ENCODE results near the gene EPB41L4B. TPM values are rescaled to one million over a fixed set of nuclear protein-coding genes. Genes with fewer than 3 reads are reported as not detected.
"Not testable (repeated sequence)": the region's sequence is repeated elsewhere in the genome, so short reads cannot be mapped to it uniquely, and the experiment has no call there.

Gene EPB41L4B
- total RNA-seq = under 1 TPM; 0.32 to 0.44 TPM

DNA sequence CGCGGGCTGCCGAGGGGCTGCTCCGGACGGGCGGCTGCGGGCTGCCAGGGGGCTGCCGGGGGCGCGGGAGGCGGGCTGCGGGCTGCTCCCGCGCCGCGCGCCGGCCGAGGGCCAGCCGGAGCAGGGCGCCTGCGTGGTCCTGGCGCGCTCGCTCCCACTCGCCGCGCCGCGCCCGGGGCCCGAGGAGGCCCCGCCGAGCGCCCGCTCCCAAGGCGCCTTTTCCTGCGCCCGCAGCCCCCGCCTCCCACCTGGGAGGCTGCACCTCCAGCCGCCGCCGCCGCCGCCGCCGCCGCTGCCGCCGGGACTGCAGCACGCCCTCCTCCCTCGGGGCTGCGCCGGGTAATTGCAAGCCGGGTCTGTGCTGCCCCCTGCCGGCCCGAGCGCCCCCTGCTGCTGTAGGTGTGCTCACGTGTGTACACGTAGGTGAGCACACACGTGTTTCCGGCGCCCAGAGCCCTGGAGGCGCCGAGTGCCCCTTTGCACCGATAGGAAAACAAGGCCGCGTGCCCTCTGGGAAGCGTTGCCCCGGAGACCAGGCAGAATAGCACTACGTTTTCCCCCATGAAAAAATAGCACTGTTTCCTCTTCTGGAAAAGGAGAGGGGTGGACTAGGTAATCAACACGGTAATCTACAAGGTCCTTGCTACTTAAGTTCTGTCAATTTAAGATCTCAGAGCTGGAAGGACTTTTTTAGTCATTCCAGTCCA is at the start of gene EPB41L4B:
TSS of gene EPB41L4B (minus strand) at position 318 of the 707 bp plus-strand sequence. CDS start 613 bp downstream, outside the sequence.
- CTCF ChIA-PET = interaction anchor here (0.8 to 1.2 kb wide), 2 partner anchors 74 to 76 kb away, joined by 3 read pairs; no protein-coding TSS in a partner anchor

DNA sequence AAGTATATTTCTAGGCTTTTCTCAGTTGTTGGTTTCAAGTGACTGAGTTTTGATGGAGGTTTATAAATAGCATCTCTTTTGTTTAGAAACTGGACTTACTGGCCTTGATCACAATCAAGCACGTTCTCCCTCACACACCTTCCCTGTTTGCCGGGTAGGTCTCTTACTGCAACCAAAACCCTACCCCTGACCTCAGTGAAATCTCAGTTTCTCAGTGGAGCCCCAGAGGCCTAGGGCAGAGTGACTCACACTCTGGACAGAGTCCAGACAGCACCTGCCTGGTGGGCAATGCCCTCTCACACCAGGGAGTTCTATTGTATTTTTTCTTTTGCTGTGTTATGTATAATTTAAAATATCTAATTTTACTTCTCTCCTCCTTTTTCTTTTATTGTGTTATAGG is 48.4 kb upstream of the EPB41L4B start:
- POLR2A ChIA-PET = no interaction called here
- CTCF ChIA-PET = no interaction called here

More for the DNA sequence above, at the start of gene EPB41L4B:
- POLR2A ChIA-PET = no interaction called here

DNA sequence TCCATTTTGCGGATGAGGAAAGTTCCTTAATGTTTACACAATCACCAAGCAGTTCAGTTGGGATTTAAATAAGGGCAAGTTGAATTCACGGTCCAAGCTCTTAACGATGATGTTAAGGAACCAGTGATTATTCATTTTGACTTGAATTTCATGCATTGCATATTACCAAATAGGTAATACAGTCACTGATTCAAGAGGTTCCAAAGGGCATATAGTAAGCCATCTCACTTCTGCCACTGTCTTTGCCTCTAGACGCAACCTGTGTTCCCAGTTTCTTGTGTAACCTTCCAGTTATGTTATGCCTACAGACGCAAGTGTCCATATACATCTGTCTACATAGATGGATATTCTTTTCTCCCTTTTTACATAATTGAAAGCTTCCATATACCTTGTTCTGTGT is 39.9 kb upstream of the EPB41L4B start:
- ChIA-PET CTCF (no interaction called here), POLR2A (no interaction called here)

DNA sequence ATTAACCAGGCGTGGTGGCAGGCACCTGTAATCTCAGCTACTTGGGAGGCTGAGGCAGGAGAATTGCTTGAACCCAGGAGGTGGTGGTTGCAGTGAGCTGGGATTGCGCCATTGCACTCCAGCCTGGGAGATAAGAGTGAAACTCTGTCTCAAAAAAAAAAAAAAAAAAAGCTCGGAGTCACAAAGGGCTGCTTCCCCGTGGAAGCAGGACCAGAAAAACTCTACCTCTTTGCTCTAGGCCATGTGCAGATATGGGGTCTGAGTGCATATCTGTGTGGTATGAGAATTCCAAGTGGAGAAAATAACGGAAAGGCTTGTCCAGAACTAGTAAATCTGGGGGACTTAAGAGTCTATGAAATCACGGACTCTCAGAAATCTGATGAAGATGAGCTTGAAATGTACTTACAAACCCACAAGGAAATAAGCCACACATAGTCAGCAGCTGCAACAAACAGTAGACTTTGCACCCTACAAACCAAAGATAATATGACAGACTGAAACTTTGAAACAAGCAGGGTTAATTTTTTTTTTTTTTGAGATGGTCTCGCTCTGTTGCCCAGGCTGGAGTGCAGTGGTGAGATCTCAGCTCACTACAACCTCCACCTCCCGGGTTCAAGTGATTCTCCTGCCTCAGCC is 38.2 kb upstream of the EPB41L4B start:
- CTCF ChIA-PET = interaction anchor here (1.1 kb wide), 1 partner anchor 9 kb away, joined by 3 read pairs; no protein-coding TSS in a partner anchor
- POLR2A ChIA-PET = not testable (repeated sequence)

DNA sequence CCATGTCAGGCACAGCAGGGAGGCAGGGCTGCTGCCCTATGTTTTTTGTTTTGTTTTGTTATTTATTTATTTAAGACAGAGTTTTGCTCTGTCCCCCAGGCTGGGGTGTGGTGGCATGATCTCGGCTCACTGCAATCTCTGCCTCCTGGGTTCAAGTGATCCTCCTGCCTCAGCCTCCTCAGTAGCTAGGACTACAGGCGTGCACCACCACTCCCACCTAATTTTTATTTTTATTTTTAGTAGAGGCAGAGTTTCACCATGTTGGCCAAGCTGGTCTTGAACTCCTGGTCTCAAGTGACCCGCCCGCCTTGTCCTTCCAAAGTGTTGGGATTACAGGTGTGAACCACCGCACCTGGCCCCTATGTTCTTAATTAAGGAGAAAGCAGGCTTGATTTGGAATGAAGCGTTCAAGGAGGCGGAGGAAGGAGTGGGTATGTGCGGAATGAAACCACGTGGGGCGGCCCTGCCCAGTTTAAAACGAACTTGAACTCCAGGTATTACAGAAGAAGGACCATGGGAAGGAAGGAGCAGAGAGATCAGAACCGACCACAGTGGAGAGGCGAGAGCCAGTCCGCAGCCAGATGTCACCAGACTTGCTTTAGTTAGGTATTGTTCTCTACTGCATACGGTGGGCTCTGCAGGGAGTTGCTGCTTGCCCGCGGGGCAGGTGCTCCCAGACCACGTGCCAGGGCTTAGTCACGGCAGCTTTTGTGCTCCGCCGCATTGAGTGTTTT is 34.9 kb upstream of the EPB41L4B start:
- CTCF ChIA-PET = no interaction called here
- POLR2A ChIA-PET = no interaction called here

DNA sequence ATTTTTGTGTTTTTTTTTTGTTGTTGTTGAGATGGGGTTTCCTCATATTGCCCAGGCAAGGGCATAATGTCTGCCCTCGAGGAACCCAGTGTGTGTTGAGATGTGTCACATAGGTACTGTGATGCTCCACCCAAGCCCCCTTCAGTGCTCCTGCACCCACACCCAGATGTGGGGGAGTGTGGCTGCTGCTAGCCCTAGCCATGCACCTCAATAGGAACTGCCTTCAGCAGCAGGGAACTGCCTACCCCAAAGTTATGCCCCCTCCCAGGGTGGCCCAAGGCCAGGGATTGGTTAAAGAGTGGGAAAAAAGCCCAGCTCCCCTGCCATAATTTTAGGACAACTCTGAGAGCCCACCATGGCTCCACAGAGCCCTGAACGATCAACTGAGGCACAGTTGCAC is 33.3 kb upstream of the EPB41L4B start:
- ChIA-PET POLR2A (no interaction called here), CTCF (interaction anchor here (0.6 to 0.7 kb wide), 2 partner anchors 23 to 49 kb away, joined by 3 to 6 read pairs; no protein-coding TSS in a partner anchor)

DNA sequence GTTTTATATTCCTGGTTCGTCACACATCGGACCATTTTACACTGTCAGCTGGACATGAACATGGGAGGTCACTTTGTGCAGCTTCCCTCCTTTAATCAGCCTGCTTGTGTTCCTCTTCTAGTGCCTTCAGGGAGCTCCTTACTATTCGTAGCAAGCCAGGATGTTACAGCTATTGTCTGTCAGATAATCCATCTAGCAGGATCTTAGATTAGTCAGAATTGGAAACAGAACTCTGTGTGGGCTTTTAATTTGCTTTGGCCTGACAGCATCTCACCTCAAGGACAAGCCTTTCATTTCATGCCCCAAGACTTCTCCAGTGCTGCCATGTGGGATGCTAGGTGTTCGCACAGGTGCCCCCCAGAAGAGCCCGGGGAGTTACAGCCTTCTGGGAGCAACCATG is 30.2 kb upstream of the EPB41L4B start:
- CTCF ChIA-PET = interaction anchor here (0.7 kb wide), 1 partner anchor 9 kb away, joined by 3 read pairs; no protein-coding TSS in a partner anchor
- POLR2A ChIA-PET = no interaction called here

DNA sequence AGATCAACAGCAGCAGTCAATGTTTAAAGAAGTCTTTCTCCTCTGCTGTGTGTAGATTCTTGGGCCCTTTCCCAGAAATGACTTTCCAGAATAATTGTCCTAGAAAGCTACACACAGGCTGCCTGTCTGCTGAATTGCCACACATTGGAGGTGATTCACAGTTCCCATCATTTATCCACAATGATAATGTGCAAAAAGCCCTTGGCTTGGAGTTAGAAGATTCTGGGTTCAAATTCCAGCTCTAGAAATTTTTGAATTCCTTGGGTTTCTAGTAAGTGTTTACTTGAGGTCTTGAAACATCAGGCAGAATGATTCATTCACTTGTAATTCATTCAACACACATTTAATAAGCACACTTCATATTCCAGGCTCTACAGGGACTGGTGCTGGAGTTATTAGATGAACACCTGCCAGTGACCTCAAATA is 28.6 kb upstream of the EPB41L4B start:
- POLR2A ChIA-PET = no interaction called here
- CTCF ChIA-PET = no interaction called here

DNA sequence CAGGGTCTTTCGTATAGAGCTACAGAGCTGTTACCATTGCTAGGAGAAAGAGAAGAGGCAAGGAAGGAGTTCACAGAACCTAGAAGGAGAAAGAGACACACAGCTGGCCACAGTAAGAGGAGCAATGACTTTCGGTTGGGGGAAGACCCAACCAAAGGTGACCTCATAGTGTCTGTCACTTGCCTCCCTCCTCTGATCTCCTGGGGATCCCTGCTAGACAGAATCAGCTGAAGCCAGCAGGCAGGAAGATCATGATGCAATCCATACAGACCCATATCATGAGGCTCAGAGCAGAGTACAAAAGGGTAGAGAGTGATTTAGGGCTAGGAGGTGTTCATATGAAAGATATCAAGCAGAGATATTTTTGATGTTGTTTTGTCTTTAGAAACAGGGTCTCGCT is 26.0 kb upstream of the EPB41L4B start:
- ChIA-PET POLR2A (no interaction called here), CTCF (no interaction called here)

DNA sequence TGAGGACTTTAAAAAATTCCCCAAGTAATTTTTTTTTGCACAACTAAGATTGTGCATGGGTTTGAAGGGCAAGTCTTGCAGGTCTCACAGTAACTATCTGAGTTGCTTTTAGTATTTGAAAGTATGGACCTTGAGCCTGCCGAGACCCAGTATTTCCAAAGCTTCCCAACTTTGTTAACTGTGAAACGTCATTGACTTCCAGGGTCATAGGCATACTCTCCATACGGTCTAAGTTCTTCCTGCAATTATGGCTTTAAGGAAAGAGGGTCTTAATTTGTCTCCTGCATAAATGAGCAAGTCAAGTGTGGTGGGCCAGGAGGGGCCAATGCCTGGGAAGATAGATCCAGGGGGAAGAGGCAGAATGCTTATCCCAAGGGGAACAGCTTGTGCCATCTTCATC is 24.0 kb upstream of the EPB41L4B start:
- ChIA-PET POLR2A (no interaction called here), CTCF (no interaction called here)

DNA sequence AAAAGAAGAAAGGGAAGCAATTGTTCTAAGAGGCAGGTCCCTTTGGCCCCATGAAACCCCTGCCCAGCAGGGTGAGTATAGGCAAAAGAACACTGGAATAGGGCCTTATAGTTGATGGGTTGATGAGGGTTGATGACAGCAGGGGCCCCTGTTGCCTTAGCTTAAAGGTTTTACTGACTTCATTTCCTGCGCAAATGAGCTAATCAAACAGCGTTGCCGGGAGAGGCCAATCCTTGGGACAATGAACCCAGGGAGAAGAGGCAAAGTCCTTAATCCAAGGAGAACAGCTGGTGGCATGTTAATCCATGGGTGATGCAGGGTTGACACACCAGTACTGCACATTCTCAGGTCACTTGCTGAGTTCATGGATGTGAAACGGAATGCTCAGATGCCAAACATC is 22.0 kb upstream of the EPB41L4B start:
- CTCF ChIA-PET = no interaction called here
- POLR2A ChIA-PET = no interaction called here

DNA sequence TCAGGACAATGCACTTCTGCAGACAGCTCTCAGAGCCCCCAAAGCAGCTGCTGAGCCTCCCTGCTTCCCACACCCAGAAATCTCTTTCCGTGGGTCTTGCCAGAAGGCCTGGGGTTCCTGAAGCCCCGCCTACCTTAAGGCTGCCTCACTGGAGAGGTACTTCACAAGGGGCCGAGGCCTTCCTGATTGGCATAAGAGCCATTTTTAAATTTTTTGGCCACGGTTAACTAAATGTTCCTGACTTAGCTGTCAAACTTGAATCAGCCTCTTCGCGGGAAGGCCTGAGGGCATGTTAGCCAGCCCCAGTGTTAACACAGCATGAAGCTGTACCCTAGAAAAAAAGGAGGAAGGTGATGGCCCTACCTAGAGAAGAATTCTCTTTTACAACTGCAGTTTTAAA is 20.7 kb upstream of the EPB41L4B start:
- ChIA-PET POLR2A (no interaction called here), CTCF (interaction anchor here (0.6 kb wide), 1 partner anchor 10 kb away, joined by 3 read pairs; no protein-coding TSS in a partner anchor)

DNA sequence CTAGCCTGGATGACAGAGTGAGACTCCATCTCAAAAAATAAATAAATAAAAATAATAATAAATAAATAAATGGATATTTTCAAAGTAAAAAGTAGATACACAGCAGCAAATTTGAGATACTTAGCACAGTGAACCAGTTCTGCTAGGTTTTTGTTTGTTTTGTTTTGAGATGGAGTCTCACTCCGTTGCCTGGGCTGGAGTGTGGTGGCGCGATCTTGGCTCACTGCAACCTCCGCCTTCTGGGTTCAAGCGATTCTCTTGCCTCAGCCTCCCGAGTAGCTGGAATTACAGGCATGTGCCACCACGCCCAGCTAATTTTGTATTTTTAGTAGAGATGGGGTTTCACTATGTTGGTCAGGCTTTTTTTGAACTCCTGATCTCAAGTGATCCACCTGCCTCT is 20.1 kb upstream of the EPB41L4B start:
- CTCF ChIA-PET, POLR2A ChIA-PET: not testable (repeated sequence)

DNA sequence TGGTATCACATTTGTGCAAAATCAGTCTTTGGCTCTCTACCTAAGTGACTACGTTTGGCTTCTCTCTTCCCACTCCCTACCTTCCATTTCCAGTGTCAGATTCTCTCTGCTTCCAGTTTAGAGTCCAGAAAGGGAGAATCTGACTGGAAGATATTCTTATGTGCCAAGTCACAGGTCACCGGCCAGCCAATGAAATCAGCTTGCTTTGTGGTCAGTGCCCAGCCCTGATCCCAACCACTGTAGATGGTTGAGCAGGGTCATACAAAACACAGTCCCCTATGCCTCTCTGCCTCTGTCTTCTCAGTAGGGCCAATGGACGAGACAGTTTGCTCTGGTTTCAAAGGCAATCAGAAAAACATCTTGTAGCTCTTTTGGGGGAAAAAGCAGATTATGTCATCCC is 15.6 kb upstream of the EPB41L4B start:
- POLR2A ChIA-PET = no interaction called here
- CTCF ChIA-PET = no interaction called here

DNA sequence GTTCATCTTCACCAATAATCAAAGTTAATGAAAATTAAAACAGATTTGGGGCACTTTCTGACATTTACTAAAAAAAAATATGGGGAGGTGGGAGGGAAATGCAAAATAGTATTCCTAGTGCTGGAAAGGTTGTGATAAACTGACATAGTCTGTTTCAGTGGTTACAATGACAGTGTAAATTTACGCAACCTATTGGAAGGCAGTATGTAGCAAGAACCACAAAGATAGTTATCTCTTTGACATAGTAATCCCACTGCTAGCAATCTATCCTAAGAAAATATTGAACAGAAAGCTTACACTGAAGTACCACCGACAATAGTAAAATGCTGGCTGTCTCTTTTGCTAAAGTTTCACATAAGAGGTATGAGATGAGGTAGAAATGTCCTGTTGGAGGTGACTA is 15.1 kb upstream of the EPB41L4B start:
- CTCF ChIA-PET = no interaction called here
- POLR2A ChIA-PET = no interaction called here

DNA sequence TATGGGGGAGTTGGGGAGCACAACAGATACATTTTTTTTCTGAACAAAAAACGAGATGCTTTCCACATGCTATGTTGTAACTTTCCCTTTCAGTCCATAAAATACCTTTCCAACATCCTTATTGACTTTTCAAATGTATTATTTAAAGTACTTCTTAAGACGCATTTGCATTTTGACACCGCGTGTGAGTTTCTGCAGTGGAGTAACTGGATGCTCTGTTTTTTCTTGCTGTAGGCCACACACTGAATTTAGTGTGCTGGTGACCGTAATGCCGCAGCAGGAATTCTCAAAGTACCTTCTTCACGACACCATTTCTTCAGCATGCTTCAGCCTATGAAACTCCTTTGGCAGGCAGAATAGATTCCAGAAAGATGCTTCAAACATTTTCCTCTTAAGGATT is 14.3 kb upstream of the EPB41L4B start:
- POLR2A ChIA-PET = no interaction called here
- CTCF ChIA-PET = no interaction called here

DNA sequence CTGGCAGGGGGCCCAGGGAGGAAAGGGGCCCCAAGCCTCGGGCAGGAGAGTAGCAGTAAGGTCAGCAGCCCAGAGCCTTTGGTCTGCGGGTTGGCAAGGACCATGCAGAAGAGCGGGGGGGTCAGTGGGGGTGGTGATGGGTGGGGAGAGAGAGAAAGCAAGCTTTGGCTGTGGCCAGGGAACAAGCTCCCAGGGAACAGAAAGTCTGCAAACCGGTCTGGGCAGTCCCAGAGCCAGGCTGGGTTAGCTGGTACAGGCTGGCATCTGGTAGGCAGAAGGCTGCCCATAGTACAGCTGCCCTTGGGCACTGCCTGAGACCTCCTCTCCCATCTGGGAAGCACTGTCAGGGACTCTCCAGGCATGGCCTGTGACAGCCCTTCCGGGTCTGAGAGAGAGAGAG is 10.5 kb upstream of the EPB41L4B start:
- ChIA-PET CTCF (no interaction called here), POLR2A (no interaction called here)

DNA sequence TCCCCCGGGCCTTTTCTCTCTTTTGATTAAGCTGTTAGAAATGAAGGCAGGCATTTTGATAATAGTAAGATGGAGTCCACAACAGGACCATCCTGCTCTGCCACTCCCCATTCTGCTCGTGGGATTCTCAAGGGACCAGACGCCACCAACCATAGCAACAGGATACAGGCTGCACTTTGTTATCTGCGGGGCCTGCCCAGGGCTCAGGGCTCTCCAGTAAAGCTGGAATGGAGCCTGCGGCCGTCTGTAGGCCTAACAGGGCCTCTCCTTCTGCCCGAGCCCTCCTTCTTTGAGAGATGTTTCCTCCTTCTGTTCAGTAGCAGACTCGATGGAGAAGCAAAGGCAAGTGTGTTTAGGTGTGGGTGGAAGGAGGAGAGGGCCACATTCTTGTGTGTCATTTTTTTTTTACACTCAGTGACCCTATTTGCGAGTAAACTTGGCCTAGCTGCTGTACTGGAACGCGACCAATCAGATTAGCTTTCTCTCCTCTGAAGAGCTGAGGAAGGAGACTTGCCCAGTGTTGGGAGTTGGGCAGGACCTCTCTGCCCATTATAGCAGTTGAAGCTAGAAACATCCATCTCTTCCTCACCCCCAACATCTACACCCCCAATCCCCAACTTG is 8.9 kb upstream of the EPB41L4B start:
- ChIA-PET CTCF (no interaction called here), POLR2A (no interaction called here)

DNA sequence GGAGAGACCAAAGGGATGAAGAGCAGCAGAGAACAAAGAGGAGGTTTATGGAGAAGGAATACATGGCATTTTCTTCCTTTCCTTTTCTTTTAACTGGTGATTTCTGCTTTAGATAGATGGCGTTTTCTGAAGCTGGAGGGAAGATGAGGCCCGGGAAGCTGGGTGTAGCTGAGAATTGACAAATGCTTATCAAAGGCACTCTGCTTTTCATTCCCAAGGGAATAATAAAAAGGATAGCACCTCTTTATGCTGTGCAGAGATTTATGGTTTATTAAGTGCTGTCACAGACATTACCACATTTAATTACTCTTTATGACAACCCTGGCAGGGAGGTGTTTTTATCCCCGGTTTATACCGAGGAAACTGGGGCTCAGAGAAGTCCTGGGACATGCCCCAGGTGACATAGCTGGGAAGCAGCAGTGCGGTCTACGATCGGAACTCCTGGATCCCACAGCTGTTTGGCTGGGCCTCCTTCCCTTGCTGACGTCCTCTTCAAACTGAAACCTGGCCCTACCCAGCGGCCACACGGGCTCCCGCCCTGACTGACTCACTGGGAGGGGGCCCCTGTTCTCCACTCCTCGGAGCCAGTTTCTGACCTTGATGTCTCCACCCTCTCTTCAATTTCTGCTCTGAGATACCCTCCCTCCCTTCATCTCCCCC is 8.2 kb upstream of the EPB41L4B start:
- CTCF ChIA-PET = interaction anchor here (0.6 to 0.7 kb wide), 2 partner anchors 35 to 49 kb away, joined by 3 read pairs; no protein-coding TSS in a partner anchor
- POLR2A ChIA-PET = interaction anchor here (0.7 kb wide), 1 partner anchor 299 kb away, joined by 7 read pairs; no protein-coding TSS in a partner anchor

DNA sequence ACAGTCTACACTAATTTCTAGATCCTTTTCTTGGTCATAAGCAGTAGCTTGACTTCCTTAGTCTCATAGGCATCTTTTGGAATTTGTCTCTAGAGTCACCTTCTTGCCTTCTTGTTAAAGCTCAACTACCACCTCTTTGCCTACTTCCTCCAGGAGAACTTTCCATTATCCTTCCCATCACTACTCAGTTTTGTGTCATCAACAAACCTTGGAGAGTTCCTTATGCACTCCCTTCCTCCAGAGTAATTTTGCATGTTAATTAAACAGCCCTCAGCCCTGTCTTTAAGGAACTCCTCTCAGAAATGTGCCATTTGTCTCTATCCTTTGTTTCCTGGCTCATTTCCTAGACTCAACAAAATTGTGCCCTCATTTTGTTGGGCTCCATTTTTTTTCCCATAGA is 4.2 kb upstream of the EPB41L4B start:
- ChIA-PET CTCF (no interaction called here), POLR2A (no interaction called here)

All from activated CD8-positive, alpha-beta memory T cell treated with anti-CD3 and anti-CD28 coated beads for 36 hours (primary cell).